Amniotic stem cell (primary cell): ENCODE measurements around the gene UGT1A5.

Experiments used
- DNase-seq: peaks from one replicate; lab custom pipeline; 2025; lab: John Stamatoyannopoulos, UW

The UGT1A5 gene

GRCh38 chr2:233810385-233810784, 97.7 kb downstream of the UGT1A5 start:
- DNase-seq, result no peak

GRCh38 chr2:233811087-233811486, 98.4 kb downstream of the UGT1A5 start:
- no peak for DNase-seq

GRCh38 chr2:233811732-233812131, 99.0 kb downstream of the UGT1A5 start:
- no peak for DNase-seq

- DNase-seq, result no peak
Measured at GRCh38 chr2:233813236-233814055, 100.7 kb downstream of the UGT1A5 start.

GRCh38 chr2:233814056-233814835, 101.5 kb downstream of the UGT1A5 start:
- no peak for DNase-seq

GRCh38 chr2:233815861-233816260, 103.2 kb downstream of the UGT1A5 start:
- no peak for DNase-seq

- no peak for DNase-seq
Measured at GRCh38 chr2:233816334-233816733, 103.6 kb downstream of the UGT1A5 start.

GRCh38 chr2:233816771-233817170, 104.1 kb downstream of the UGT1A5 start:
- DNase-seq, result no peak

- no peak for DNase-seq
Measured at GRCh38 chr2:233817361-233817911, 104.7 kb downstream of the UGT1A5 start.

- no peak for DNase-seq
Measured at GRCh38 chr2:233817995-233818638, 105.4 kb downstream of the UGT1A5 start.

GRCh38 chr2:233818639-233819621, 106.2 kb downstream of the UGT1A5 start:
- DNase-seq, result no peak

GRCh38 chr2:233819884-233820773, 107.4 kb downstream of the UGT1A5 start:
- no peak for DNase-seq

GRCh38 chr2:233820774-233821105, 108.0 kb downstream of the UGT1A5 start:
- DNase-seq, result no peak

GRCh38 chr2:233821196-233821595, 108.5 kb downstream of the UGT1A5 start:
- DNase-seq, result no peak

GRCh38 chr2:233821709-233822100, 109.0 kb downstream of the UGT1A5 start:
- DNase-seq, result no peak

- no peak for DNase-seq
Measured at GRCh38 chr2:233822101-233822771, 109.5 kb downstream of the UGT1A5 start.
